GM21717 (cell line): Measurements from ENCODE around the gene SWT1.

Source experiments
- ATAC-seq: cut with Tn5 transposase; IDR thresholded peaks from one replicate; pipeline ENCODE4 v1.9.1; 2021; ENCODE audit warnings: mild to moderate bottlenecking, moderate library complexity; ENCODE audit not compliant: unreplicated experiment

Gene SWT1

DNA sequence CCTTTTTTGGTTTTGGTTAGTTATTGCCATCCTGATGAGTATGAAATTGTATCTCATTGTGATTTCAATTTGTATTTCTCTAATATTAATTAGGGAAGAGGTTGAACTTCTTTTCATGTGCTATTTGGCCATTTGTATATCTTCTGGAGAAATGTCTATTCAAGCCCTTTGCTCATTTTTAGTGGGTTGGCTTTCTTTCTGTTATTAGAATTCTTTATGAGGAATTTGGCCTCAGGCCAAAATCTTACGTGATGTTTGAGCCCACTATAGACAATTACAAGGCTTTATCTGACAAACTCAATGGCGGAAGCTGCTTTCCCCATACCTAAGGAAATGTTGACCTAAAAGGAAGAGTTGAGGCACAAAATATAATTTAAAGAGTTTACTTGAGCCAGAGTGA lies 127.1 kb downstream of the SWT1 start:
- no peak for ATAC-seq

DNA sequence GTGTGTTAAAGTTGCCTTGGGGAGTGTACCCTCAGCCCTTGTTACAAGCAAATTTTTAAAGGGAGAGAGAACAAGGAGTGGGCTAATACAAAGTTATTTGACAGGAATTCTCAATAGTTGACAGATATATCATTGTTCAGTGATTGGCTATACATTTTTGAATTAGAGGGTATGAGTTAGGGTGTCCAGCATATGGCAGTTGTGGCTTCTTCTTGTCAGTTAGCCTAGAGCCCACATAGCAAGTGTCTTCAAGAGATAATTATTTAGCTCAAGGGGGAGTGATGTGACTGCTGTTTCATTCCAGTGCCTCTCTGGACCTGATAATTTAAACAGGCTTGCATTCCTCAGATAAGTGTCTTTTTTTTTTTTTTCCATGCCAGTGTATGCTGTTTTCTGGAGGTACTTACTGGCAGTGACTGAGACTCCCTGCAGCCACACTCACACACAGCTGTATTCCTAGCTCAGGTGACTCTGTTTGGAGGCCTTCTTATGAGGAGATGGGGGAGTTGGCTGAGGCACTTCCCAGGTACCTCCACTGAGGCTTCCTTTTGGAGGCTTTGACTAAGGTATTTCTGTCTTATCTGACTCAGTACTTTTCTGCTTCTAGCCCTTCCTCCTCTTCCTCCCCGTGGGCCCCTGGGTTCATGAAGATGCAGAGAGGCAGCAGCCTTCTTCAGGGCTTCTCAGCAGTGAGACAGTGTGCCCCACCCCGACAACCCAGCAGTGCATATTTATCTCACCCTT lies 127.7 kb downstream of the SWT1 start:
- ATAC-seq, result no peak

DNA sequence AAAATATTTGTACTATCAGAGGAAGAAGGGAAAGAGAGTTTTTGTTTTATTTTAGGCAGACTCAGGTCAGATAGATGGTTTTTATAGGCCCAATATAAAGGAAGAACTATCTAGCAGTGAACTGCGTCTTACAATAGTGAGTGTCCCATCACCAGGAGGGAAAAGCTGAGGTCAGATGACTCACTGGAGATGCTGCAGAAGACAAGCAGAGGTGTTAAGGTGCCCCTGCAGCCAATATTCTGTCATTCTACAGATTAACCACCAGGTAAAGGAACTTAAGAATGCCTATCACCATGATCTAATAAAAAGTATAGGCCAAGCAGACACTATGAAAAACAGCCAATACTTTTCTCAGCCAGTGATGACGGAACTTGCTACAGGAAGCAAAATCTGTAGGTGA lies 130.5 kb downstream of the SWT1 start:
- ATAC-seq, result no peak

GRCh38 chr1:185288435-185288834 lies 131.5 kb downstream of the SWT1 start:
- no peak for ATAC-seq

DNA sequence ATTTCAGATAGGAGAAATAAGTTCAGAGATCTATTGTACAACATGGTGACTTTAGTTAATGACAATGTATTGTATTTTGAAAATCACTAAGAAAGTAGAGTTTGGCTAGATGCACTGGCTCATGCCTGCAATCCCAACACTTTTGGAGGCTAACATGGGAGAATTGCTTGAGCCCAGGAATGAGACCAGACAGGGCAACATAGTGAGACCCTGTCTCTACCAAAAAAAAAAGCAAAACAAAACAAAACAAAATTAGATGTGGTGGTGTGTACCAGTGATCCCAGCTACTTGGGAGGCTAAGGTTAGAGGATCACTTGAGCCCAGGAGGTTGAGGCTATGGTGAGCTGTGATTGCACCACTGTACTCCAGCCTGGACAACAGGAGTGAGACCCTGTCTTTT lies 132.9 kb downstream of the SWT1 start:
- no peak for ATAC-seq

DNA sequence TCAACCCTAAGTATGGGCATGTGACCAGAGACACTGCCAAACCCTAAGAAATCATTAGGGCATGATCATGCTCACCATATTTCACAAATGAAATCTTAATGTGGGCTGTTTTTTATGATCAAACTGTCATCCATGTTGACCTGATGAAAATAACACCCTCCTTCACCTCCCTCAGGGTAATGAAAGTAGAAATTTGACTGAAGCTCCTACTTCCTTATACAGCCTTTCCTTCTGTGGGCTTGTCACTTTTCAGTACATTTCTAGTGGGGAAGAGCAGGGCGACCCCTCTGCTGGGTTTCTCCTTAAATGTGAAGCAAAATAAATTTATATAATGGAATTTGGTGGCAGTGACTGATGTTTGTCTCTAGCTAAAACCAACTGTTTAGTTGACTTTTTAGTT lies 134.2 kb downstream of the SWT1 start:
- no peak for ATAC-seq

- ATAC-seq, result no peak
These were observed 134.7 kb downstream of the SWT1 start for GRCh38 chr1:185291652-185292051.

GRCh38 chr1:185292237-185292636 lies 135.3 kb downstream of the SWT1 start:
- no peak for ATAC-seq

GRCh38 chr1:185293967-185294542 lies 137.1 kb downstream of the SWT1 start:
- ATAC-seq, result no peak

- no peak for ATAC-seq
These were observed 138.1 kb downstream of the SWT1 start for GRCh38 chr1:185295091-185295490.

DNA sequence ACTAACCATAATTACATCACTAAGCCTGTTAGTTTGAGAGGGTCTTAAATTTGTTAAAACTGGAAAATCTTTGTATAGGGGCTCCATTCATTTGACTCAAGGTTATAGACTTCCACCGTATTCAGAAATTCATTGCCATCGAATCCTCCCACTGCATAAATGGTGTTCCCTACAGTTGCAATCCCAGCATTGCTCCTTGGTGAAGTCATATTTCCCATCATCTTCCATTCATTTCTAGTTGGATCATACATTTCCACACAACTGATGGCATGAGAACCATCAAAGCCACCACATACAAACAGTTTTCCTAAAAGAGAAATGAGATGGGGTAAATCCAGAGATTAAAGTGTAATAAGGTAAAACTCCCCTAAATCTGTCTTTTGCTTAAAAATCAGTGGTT lies 141.0 kb downstream of the SWT1 start:
- ATAC-seq, result no peak

GRCh38 chr1:185300152-185300551 lies 143.2 kb downstream of the SWT1 start:
- no peak for ATAC-seq

DNA sequence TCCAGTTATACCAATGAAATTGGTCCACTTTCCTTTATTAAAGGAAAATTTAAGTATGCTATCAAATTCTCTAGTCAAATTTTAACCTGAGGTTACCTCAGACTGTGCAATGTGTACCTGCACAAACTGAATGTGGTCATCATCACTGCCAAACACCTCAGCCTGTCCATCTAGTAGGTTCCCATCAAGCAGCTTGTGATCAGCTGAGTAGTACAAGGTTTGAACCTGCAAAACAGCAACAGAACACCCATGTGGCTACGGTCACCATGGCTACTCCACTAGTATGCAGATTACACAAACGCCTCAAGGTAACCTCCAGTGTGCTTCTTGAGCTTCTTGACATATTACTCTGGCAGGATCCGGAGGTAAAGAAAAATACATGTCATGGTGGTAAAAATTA lies 148.5 kb downstream of the SWT1 start:
- ATAC-seq, result no peak

DNA sequence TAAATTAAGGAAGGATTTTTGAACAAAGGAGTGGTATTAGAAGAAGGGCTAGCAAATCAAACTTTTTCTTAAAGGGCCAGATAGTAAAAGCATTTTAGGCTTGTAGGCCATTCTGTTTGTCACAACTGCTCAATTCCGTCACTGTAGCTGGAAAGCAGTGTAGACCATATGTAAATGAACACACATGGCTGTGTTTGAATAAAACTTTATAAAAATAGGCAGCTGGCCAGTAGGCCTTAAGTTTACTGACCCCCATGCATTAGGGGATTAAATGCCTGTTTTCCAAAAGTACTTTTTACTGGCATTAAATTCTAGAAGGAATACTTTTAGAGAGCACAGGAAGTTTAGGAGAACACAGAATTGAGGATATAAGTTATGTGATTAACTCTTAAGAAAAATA lies 151.2 kb downstream of the SWT1 start:
- no peak for ATAC-seq

DNA sequence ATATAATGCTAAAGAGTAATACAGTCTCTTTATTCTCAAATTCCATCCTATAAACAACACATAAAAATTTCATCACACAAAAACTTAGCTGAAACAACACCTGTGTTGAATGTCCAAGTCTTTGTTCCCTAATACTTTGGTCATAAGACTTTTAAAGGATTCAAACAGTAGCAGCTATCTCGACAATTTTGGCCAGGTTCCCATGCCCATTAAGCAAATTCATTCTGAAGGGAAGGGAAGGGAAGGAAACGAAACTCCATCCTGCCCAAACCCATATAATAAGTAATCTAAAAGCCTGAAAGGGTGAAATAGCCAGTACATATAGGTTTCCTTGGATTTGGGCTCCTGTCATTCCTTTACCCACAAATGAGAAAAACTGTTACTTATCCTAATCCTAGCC lies 152.6 kb downstream of the SWT1 start:
- ATAC-seq, result no peak

DNA sequence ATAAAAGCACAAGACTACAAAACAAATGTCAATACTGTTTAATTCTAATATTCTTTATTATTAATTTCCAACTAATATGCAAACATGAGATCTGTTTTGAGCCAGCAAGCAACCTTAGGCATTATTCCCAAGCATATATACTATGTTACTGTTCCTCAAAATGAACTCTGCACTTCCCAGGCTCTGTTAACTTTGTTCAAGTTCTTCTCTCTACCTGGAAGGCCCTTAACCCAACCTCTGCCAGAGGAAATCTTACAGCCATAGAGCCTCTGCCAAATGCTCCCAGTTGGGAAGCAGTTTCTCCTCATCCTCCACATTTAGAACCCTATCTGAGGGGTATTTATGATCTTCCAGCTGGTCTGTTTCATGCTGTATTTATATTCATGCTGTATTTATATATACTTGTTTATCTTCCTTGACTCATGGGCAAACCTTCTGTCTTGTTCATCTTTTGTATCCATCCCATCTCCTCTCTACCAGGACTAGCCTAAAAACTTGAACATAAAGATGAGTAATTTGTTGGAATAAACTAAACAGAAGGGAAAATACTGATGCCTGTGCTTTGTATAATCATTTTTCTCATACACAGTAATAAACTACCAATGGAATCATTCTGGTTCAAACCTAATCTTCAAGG lies 154.7 kb downstream of the SWT1 start:
- ATAC-seq, result no peak

DNA sequence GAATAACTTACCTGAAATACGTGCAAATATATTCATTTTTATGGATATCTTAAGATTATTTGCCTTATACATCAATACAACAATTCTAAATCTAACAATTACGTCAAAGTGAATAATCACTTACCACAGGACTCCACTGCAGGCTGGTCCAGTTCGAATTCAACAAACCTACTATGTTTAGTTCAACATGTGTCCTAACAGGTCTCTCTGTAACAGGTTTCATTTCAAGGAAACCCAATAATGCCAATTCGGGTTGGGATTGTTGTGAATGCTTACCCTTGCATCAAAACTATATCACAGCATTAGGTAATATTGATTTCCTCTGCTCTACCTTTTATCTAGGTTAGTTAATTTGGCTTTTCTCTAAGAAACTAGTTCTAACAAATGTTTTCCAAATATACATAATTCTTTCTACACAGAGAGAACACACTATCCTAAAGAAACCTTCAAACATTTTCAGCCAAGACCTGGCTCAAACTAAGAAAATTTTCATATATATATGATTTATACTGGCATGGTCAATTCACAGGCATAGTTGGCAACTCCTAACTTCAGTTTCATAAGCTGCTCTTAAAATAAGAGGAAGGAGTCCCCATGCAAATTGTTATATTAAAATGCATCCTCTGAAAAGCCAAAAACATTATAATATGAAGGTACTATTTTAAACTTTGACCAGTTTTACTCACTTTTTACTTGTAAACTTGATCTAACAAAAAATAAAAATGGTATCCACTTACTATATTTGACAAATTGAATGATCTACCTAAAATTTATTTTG lies 155.6 kb downstream of the SWT1 start:
- ATAC-seq, result no peak

GRCh38 chr1:185314411-185314810 lies 157.4 kb downstream of the SWT1 start:
- no peak for ATAC-seq

DNA sequence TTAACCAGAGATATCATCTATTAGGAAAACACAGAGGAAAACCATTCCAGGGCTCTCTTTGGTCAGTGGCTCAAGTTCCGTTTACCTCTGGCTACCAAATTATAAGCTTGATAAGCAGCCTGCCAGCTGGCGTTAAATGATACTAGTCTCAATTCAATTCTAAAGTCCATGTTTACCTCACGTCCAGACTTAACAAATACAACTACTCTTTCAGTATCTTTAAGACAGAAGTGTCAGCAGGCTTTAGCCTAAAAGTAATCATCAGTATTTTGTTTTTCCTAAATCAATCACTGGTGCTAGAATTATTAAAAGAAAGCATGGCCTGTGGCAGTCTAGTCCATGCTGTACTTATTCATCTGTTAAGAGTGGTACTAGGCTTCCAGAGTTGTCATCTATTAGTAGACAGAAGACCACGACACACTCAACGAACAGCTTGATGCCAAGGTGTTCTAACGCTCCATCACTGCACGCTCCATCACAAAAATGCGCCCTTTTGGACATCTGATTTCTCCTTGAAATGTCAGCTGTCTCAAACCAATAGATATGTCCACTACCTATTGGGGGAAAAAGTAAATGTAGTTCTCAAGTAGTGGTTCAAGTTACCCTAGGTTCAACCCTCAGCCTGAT lies 158.6 kb downstream of the SWT1 start:
- ATAC-seq, result no peak

DNA sequence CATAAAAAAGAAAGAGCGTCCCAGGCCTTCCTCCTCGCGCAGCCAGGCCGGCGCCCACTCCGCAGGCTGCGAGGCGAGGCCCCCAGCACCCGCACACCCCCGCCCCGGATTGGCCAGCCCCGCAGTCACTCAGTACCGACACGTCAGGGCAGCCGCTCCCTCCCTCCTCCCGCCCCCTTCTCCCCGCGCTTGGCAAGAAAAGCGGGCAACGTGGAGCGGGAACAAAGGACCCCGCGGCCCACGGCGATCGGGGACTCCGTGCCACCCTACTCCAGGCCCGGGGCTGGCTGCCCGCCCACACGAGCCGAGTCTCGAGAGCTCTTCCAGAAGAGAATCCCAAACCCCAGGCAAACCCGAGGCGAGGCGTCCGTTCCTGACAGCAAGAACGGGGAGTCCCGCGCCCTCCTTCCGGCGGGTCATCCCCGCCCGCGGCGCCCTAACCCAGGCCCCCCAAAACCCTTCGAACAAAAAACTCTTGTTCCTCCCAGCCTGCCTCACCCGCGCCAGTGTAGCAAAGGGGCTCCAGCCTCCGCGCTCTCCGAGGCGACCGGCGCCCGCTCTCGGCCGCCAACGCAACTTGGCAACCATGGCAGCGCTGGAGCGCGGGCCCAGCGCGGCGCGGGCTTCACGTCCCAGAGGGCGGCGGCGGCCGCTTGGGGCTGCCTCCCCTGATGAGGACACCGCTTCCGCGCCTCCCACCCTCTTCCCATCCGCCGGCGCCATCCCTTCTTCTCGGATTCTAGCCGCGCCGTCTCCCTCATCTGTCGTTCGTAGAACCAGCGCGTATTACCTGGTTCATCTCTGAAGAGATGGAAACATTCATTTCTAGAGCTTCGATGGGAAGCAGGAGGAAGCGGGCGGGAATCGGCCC lies 159.4 kb downstream of the SWT1 start:
- peak; percentile 48 for ATAC-seq
